Measurements from ENCODE around the gene SNX2. TPM values are rescaled to one million over a fixed set of nuclear protein-coding genes. Genes with fewer than 3 reads are reported as not detected.
A peak's percentile ranks its signal among the peaks of the same experiment; 100 is the strongest.

The SNX2 gene
- total RNA-seq, 3 donors from 2014 or later, result 50.2 to 80.5 (median 58.6) TPM

DNA sequence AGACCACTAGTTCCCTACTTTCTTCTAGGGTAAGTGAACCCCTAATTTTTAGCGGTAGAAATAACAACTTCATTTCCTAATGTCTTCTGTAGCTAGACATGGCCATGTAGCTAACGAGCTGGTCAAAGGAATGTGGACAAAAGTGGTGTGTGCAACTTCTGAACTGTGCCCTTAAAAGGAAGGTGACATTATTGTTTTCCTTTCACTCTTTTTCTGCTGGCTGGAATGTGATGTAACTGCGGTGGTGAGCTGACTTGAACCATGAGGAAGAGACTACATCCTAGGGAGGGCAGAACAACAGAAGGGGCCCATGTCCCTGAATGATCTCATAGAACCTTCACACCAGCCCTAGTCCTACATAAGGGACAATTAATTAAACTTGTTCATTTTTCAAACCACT, 1.3 kb upstream of the SNX2 start:
- Histone ChIP-seq H3K4me1 (ENCODE audit: low read depth) (peaks cover 15% of the 10 kb centered on the region), H3K4me3 (no peak overlapping the region), H3K36me3 (ENCODE audit: low read depth) (no peaks in the 10 kb centered on the region), H3K9me3 (no peaks in the 10 kb centered on the region)
- TF ChIP-seq, protein P1, sequence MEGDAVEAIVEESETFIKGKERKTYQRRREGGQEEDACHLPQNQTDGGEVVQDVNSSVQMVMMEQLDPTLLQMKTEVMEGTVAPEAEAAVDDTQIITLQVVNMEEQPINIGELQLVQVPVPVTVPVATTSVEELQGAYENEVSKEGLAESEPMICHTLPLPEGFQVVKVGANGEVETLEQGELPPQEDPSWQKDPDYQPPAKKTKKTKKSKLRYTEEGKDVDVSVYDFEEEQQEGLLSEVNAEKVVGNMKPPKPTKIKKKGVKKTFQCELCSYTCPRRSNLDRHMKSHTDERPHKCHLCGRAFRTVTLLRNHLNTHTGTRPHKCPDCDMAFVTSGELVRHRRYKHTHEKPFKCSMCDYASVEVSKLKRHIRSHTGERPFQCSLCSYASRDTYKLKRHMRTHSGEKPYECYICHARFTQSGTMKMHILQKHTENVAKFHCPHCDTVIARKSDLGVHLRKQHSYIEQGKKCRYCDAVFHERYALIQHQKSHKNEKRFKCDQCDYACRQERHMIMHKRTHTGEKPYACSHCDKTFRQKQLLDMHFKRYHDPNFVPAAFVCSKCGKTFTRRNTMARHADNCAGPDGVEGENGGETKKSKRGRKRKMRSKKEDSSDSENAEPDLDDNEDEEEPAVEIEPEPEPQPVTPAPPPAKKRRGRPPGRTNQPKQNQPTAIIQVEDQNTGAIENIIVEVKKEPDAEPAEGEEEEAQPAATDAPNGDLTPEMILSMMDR (IDR thresholded peaks at IDR 0.05), result no peak
- intact Hi-C loops (cut with DNase I, micrococcal nuclease), result no loop called here
- DNase-seq (no peak), ATAC-seq (no peak)

DNA sequence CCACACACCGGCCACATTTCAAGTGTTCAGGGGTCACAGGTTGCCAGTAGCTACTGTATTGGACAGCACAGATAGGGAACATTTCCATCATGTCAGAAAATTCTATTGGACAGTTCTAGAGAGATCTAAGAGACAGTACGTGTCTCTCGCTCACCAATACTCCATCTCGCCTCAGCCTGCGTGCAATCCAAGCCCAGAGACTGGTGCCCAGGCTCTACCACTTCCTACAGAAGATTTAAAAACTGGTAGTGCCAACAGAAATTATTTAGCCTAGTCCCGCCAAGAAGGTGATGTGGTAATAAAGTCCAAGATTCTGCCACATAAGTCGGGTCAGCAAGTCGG, 390 bp upstream of the SNX2 start:
- TF ChIP-seq, protein P1 (IDR thresholded peaks at IDR 0.05), result no peak
- H3K4me1 ChIP-seq (ENCODE audit: low read depth), result peaks cover 15% of the 10 kb centered on the region
- ATAC-seq (peak; percentile 27), DNase-seq (no peak)
- no peak overlapping the region for H3K4me3 ChIP-seq
- H3K36me3 ChIP-seq (ENCODE audit: low read depth), result no peaks in the 10 kb centered on the region
- no peaks in the 10 kb centered on the region for H3K9me3 ChIP-seq
- intact Hi-C loops (cut with DNase I, micrococcal nuclease), result no loop called here

DNA sequence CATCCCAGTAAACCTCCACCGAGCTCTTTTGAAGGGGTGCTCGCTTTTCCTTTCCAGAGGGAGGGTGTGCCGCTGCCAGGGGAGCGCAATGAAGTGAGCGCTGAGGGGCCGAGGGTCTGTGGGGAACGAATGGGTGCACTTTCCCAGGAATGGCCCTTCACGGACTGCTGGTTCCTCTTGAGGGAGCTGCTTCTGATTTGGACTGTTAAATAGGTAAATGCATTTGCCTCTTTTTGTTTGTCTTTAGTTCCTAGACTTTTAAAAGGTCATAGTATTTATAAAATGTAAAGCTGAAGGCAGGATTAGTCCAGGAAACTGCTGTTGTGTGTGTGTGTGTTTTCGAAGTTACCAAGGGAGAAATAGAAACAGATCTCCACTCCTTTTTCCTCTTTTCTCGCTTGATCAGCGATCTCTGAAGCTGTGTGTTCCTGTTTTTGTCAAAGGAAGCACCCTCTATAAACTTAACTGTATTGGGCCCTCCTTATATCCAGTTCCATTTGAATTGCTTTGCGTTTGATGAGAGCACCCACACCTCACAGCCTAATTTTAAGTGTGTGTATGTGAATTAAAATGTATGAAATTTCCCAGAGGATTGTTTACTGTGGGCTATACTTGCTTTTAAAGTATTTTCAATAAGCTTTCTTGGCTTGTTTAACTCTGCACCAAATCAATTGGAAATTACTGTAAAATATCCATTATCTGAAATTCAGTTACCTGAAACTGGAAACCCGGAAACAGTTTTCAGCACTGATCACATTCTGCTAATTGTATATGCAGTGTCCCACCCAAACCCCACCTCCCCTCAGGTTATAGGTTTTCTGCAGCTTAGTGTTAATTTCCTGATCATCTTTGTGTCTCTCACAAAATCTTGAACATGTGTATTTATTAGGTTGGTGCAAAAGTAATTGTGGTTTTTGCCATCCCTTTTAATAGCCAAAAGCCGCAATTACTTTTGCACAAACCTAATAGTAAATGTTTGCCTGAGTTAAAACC, 966 bp downstream of the SNX2 start:
- Histone ChIP-seq H3K4me3 (peak overlapping the region; percentile 64), H3K9me3 (no peaks in the 10 kb centered on the region), H3K4me1 (ENCODE audit: low read depth) (peaks cover 15% of the 10 kb centered on the region), H3K36me3 (ENCODE audit: low read depth) (no peaks in the 10 kb centered on the region)
- TF ChIP-seq, protein P1 (IDR thresholded peaks at IDR 0.05), result no peak
- intact Hi-C loops (cut with DNase I, micrococcal nuclease), result no loop called here
- peak in 1 of 3 donors; percentile 15 for DNase-seq
- peak; percentile 36 for ATAC-seq

GRCh38 chr5:122778157-122778556, 3.3 kb downstream of the SNX2 start:
- TF ChIP-seq, protein P1 (IDR thresholded peaks at IDR 0.05), result no peak
- Histone ChIP-seq H3K4me3 (no peak overlapping the region), H3K36me3 (ENCODE audit: low read depth) (no peaks in the 10 kb centered on the region), H3K9me3 (no peaks in the 10 kb centered on the region), H3K4me1 (ENCODE audit: low read depth) (peaks cover 15% of the 10 kb centered on the region)
- no peak for DNase-seq
- intact Hi-C loops (cut with DNase I, micrococcal nuclease), result no loop called here
- ATAC-seq, result no peak

- TF ChIP-seq, protein P1 (IDR thresholded peaks at IDR 0.05), result no peak
- ATAC-seq (no peak), DNase-seq (no peak)
- H3K4me1 ChIP-seq (ENCODE audit: low read depth), result peaks cover 15% of the 10 kb centered on the region
- intact Hi-C loops (cut with DNase I, micrococcal nuclease), result no loop called here
- no peaks in the 10 kb centered on the region for H3K36me3 ChIP-seq (ENCODE audit: low read depth)
- H3K9me3 ChIP-seq, result no peaks in the 10 kb centered on the region
- no peak overlapping the region for H3K4me3 ChIP-seq
Measured at GRCh38 chr5:122779451-122779850, 4.6 kb downstream of the SNX2 start.
